Omental fat pad (tissue), 4 donors: Measurements from ENCODE around the gene ANGPTL1. TPM values are rescaled to one million over a fixed set of nuclear protein-coding genes. Genes with fewer than 3 reads are reported as not detected.

Experiments used
- ATAC-seq: fragments of 150-250 bp; one replicate; pipeline ENCODE4 v1.9.1; 2016; ENCODE audit warnings: mild to moderate bottlenecking, moderate library complexity; ENCODE audit not compliant: low FRiP score
- DNase-seq: peaks from one replicate; pipeline ENCODE4 v3.0.0-alpha.2; 2019; ENCODE audit warnings: low spot score
- total RNA-seq, 4 donors: library from RNA; depleted of rRNA; stranded (reverse); fragments of >200 nt; gene quantifications; one replicate each; pipeline ENCODE4 v1.1.0, GENCODE V29; 2016
- TF ChIP-seq, protein P1 (sequence below), 3 donors: fragments of 450-650 bp; IDR thresholded peaks; one replicate each; pipeline ENCODE4 v1.5.1; 2016 to 2017; ENCODE audit warnings: antibody characterized with exemption in 3 of 3, mild to moderate bottlenecking in 3 of 3, moderate library complexity in 2 of 3

The ANGPTL1 gene
- total RNA-seq, 4 donors from 2014 or later, result 26.1 to 154 (median 88.3) TPM

DNA sequence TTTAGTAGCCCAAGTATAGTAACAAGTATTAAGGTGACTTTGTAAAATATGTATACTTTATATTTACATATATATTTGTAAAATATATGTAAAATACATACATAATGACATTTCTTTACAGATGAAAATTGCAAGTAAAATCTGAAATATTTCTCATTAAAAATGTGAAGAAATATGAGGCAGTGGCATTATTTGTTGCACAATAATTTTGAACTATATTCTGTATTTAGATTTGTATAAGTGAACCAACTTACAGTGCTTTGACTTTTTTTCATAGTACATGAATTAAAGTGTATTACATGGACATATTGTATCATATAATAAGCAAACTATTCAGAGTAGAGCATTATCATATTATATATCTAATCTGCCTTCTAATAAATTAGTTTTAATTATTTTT lies 60.3 kb downstream of the ANGPTL1 start:
- TF ChIP-seq, protein P1, sequence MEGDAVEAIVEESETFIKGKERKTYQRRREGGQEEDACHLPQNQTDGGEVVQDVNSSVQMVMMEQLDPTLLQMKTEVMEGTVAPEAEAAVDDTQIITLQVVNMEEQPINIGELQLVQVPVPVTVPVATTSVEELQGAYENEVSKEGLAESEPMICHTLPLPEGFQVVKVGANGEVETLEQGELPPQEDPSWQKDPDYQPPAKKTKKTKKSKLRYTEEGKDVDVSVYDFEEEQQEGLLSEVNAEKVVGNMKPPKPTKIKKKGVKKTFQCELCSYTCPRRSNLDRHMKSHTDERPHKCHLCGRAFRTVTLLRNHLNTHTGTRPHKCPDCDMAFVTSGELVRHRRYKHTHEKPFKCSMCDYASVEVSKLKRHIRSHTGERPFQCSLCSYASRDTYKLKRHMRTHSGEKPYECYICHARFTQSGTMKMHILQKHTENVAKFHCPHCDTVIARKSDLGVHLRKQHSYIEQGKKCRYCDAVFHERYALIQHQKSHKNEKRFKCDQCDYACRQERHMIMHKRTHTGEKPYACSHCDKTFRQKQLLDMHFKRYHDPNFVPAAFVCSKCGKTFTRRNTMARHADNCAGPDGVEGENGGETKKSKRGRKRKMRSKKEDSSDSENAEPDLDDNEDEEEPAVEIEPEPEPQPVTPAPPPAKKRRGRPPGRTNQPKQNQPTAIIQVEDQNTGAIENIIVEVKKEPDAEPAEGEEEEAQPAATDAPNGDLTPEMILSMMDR (IDR thresholded peaks at IDR 0.05), result no peak
- DNase-seq, result no peak
- ATAC-seq, result no peak

DNA sequence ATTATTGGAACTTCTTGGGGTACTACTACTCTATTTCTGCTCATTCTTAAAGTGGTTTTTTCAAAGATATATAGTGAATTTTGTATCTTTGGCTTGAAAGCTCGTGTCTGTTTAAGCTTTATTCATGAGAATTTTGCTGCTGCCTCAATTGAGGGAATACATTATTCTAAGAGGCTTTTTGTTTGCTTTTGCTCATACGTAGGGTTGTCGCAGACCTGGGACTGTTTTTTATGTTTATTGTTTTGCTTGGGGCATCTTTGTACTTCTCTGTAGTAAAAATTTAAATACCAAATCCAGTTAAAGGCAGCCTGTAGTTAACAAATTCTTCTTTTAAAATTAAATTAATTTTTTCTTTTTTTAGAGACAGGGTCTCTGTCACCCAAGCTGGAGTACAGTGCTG lies 62.3 kb downstream of the ANGPTL1 start:
- TF ChIP-seq, protein P1 (IDR thresholded peaks at IDR 0.05), result no peak
- DNase-seq (no peak), ATAC-seq (no peak)

DNA sequence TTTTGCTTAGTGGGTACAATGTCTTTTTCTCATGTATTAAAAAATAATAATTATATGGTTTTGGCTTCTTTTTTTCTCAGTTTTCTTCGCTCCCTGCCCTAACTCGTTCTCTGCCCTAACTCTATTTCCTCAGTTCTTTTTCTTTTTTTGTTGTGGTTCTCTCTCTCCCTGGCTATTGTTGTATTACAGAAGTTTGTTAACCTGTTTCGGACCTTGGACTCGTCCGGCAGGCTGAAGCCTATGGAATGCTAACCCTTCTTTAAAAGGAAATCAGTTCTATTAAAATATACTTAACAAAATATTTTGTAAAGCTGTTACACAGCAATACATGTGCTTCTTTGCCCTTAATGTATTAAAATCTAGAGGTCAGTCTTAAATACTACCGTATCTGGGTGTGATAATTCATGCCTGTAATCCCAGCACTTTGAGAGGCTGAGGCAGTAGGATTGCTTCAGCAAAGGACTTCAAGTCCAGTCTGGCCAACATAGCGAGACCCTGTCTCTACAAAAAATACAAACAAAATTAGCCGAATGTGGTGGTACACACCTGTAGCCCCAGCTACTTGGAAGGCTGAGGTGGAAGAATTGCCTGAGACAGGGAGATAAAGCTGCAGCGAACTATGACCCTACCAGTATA lies 64.1 kb downstream of the ANGPTL1 start:
- TF ChIP-seq, protein P1 (IDR thresholded peaks at IDR 0.05), result no peak
- ATAC-seq, result no peak
- DNase-seq, result no peak

DNA sequence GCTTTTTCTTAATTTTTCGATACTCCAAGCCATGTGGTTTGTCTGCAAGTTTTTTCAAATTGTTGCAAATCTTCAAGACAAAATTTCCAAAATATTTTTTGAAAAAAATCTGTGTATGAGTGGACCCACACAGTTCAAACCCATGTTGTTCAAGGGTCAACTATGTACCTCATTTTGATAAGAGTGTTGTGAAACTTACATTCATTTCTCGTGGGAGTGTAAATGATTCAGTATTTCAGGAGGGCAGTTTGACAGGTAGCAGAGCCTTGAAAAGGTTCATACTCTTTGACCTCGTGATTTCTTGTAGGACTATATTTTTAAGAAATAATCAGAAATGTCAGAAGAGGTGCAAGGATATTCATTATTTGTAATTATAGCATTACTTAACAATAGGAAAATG lies 68.0 kb downstream of the ANGPTL1 start:
- TF ChIP-seq, protein P1 (IDR thresholded peaks at IDR 0.05), result no peak
- DNase-seq (no peak), ATAC-seq (peak; percentile 76)

Other genes with a start within 250 kb of the ANGPTL1 start
- gene RALGPS2, start 145.8 kb downstream of the ANGPTL1 start, total RNA-seq, result 10 to 100 TPM; 13.1 to 32.1 (median 21.4) TPM
- 10 to 100 TPM; 27.6 to 37.0 (median 35.0) TPM for gene FAM20B, start 154.8 kb upstream of the ANGPTL1 start, total RNA-seq
- gene TOR3A, start 211.0 kb upstream of the ANGPTL1 start, total RNA-seq, result 10 to 100 TPM; 26.9 to 44.7 (median 33.7) TPM